AML-193 (cell line): Measurements from ENCODE around the gene MOCOS.

Experiments
- DNase-seq, 2 experiments: peaks; one replicate each; lab custom pipeline; 2025; lab: John Stamatoyannopoulos, UW

MOCOS gene

DNA sequence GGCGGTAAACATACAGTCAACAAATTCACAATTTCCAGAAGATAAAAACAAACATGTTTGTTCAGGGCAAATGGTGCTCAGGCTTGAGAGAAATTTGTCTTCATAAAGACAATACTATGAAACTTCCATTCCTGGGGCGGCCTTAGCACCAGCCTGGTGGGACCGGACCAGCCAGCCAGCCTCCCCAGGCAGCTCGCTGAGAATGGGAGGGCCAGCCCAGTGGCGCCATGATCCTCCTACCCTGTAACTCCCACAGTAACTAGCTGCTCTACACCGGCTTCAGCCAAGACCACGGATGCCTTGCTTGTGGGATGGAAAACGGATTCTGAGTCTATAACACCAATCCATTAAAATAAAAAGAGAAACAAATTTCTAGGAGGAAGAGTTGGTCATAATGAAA, 86.0 kb downstream of the MOCOS start:
- DNase-seq: no peak

DNA sequence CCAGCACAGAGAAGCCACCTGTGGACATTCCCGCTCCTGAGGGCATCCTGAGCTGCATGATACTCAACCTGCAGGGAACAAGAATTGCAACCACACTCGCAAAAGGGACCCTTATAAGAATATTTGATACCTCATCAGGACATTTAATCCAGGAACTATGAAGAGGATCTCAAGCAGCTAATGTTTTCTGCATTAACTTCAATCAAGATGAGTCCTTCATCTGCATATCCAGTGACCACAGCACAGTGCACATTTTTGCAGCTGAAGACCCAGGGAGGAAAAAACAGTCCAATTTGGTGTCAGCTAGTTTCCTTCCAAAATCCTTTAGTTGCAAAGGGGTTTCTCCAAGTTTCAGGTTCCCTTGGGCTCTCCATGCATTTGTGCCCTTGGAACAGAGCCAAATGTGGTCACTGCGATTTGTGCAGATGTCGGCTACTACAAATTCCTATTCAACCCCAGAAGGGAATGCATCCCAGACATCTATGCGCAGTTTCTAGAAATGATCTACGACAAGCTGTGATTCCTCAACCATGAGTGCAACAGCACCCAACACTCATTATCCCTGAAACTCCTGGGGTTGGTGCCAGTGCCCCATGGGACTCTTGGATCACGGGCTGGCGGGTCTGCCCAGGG, 86.9 kb downstream of the MOCOS start:
- DNase-seq: no peak

DNA sequence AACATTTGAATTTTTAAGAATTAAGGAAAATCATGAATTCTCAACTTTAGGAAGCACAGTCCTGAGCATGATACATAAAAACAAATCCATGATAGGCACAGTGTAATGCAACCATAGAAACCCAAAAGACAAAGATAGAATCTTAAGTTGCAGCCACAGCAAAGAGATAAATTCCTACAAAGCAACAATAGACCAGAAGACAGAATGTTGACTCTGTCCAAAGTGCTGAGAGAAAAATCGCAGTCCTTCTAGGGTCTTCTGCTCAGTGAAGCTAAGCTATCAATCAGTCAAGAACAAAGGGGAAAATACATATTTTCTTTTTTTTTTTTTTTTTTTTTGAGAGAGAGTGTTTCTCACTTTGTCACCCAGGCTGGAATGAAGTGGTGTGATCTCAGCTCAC, 88.3 kb downstream of the MOCOS start:
- DNase-seq: no peak

DNA sequence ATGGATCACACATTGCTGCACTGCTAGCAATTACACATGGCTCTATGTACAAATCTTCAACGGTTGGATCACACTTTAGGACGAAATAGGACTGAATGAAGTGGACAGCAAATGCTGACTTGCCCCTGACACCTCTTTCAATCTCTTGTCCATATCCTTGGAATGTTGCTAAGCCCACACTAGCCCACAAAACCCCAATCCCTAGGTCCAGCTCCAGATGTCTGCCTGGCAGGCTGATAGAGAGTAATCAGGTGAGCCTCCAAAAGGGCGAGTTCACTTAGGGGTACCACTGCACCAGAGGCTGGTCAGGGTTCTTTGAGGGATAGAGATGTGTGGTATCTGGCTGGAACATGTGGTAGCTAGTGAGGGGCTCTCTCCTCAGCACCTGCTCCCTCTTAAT, 91.7 kb downstream of the MOCOS start:
- no peak for DNase-seq

DNA sequence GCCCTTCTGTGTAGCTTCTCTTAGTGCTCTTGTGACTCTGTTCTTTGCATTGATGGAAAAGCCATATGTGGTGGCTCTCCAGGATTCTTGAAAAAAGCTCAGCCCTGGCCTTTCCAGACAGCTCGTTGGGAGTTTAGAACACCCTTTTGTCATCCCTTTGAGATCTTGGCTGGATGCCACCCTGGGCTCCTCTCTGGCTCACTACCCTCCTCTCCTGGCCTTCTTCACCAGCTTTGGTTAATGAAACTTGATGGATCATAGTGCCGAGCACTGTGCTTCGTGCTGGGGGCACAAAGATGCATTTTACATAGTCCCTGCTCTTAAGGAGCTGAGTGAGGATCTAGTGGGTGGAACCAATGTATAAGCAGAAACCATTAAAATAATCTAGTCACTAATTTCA, 94.6 kb downstream of the MOCOS start:
- no peak for DNase-seq

DNA sequence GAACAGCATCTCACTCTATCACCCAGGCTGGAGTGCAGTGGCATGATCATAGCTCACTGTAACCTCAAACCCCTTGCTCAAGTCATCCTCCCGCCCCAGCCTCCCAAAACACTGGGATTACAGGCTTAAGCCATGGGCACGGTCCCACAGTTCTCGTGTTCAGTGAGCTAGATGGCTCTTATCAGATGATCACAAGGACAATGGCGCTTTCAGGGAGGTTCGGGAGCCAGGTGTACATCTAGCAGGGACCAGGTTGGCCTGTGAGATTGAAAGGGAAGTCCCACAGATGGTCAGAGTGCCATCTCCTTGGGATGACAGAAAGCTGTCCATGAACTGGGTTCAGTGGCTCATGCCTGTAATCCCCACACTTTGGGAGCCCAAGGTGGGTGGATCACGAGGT, 96.2 kb downstream of the MOCOS start:
- no peak for DNase-seq

DNA sequence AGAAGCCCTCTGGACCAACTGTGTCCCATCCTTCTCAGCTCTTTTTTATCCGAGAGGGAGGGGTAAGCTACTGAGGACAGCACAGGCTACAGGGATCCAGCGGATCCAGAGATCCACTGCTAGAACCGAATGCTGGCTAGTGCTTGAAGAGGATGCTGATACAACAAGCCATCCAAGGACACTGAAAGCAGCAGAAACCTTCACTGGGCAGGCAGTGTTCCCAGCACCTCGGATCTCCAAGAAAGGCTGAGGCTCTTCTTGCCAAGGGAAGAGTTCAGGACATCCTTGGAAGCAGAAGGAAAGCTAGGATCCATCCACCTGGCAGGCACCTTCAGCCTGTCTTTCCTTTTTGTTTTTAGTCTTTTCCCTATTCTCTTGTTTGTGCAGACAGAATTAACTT, 97.0 kb downstream of the MOCOS start:
- no peak for DNase-seq

DNA sequence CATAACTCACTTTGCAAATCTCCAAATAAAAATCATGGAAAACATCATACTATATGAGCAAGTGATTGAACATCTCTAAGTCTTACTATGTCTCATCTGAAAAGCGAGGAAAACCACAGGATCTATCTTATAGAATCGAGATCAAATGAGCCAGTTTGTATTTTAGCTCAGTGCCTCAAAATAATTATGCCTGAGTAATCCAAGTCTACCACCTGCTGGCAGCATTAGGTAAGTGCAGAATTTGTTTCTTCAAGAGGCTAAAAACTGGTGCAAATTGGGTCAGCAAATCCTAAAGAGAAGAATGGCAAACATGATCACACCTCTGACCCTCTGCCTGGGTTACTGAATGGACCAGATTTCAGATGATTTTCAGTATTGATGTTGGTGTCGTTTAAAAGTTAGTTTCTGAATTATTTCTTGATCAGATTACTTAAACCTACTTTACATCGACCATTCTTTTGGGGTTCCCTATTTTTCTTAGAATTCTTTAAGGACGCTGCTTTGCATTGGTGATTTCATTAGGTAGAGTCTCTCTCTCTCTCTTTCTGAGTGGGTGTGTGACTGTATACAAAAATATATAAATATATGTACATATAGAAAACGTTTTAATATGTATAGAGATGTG, 97.5 kb downstream of the MOCOS start:
- peak; percentile 55 to 62 for DNase-seq

DNA sequence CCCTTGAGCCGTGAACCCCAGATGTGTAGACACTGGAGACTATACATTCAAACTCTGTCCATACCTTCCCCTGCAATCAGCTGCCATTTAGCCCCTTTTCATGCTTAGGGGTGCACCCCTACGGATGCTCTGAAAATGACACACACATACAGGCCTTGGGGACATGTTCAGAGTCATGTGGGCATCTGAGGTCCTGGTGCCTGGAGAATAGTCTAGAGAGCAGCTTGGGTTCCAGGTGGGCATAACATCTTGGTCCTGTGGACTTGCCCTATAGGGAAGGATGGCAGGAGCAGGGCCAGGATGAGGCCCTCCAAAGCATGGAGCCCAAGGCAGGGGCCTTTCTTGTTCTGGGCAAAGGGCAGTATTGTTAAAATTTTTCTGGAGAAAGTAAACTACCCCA, 100.4 kb downstream of the MOCOS start:
- DNase-seq: no peak

DNA sequence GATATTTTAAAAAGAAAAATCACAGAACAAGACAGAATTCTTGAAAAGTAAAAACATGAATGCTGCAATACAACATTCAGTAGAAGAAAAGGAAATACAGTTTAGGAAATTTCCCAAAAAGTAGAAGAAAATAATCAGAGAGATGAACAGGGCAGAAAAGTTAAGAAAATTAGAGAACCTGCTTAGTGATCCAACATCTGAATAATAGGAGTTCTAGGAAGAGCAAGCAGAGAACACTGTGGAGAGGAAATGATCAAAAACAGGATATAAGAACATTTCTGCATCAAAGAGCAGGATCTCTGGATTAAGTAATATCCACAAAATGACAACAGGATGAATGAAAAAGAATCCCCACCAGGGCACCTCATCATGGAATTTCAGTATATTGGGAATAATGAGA, 101.4 kb downstream of the MOCOS start:
- DNase-seq: no peak

DNA sequence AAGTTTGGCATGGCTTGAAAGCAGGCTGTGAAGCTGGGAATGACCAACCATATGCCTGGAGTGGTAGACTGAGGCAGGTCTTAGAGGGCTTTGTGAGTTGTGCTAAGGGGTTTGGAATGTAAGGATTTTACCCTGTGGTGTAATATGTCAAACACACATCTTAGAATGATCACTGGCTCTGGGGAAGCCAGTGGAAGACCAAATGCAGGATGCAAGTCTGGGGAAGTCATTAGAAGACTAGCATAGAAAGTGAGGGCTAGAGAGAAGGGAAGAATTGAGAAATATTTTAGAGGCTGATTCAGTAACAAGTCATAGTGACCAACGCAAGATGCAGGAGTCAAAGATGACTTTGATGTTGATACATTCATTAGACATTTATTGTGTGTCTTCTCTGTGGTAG, 106.7 kb downstream of the MOCOS start:
- DNase-seq: no peak

DNA sequence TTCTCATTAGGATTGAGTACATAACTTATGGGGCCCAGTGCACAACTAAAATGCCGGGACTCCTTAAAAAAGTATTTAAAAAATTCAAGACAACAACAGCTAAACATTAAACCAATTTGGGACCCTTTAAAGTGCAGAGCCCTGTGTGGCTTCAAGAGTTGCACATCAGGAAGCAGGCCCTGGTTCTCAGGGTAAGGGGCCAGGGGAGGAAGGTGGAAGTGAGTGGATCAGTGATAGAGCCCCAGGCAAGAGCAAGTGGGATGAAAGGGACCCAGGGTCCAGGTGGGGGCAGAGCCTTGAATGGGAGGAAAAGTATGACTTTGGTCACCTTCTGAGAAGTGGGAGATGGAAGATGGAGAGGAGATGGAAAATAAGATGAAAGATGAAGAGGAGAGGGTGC, 107.9 kb downstream of the MOCOS start:
- no peak for DNase-seq

DNA sequence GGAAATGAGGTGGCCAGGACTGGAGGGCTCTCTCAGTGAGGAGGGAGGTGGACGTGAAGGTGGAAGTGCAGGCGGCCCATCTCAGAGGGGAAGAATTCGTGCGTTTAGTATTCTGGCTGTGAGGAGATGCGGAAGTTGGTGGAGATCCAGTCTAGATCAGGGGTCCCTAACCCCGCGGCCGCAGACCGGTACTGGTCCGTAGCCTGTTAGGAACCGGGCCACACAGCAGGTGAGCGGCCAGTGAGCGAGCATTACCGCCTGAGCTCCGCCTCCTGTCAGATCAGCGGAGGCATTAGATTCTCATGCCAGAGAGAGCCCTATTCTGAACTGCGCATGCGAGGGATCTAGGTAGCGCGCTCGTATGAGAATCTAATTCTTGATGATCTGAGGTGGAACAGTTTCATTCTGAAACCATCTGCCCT, 108.6 kb downstream of the MOCOS start:
- DNase-seq: no peak

DNA sequence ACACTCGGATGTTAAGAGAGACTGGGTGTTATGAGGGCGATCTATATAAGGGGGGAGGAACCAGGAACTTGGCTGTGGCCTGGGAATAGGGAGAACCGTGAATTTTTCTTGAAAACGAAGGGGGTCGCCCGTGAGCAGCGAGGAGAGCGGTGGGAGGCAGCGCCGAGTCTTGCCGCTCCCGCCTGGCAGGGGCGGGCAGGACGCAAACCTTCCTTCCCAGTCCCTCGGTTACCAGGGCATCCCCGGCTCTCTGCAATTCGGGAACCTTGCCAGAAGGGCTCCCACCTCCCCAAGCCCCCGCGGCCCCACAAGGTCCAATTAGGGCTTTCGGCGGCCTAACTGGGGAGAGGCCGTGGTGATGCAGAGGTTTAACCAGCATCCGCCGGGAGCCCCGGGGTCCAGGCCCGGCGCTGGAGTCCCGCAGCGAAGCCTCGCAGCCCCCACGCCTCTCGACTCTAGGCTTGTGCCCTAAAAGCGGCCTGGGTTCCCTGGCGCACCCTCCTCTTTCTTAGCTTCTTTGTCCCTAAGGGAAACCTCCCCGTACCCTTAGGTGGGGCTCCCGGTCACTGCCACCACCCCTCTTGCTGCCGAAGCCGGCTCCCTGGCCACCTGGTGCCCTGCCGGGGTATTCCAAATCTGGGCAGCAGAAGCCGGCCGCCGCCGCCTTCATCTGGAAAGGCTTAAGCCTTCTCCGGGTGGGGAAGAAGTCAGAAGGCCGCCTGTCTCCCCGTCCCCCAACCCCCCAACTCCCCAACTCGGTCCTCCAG, 109.5 kb downstream of the MOCOS start:
- no peak for DNase-seq

DNA sequence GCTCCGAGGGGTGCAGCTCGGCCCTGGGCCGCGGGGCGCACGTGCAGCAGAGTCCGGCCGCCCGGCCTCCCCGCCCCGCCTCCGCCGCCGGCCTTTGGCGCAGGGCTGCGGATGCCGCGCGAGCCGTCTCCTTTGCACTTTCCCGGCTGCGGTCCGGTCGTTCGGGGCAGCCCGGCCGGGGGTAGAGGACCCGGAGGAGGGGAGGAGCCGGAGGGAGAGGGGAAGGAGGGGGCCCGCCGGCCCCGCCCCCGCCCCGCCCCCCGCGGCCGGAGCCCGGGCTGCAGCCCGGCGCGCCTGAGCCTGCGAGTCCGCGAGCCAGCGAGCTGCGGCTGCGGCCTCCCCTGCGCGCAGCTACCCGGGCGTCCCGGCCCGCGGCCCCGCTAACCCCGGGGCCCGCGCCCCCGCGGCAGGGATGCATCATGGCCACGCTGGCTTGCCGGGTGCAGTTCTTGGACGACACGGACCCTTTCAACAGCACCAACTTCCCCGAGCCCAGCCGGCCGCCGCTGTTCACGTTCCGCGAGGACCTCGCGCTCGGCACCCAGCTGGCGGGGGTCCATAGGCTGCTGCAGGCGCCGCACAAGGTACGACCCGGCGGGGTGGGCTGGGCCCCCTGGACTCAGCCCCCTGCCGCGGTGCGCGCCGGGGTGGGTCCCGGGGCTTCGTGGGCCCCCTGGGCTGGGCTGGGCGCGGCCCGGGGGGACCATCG, 110.3 kb downstream of the MOCOS start, which contains the start of gene FHOD3:
TSS of gene FHOD3 (plus strand) at position 297 of the 709 bp plus-strand sequence. CDS start at position 420, 123 bp downstream.
- DNase-seq: no peak

DNA sequence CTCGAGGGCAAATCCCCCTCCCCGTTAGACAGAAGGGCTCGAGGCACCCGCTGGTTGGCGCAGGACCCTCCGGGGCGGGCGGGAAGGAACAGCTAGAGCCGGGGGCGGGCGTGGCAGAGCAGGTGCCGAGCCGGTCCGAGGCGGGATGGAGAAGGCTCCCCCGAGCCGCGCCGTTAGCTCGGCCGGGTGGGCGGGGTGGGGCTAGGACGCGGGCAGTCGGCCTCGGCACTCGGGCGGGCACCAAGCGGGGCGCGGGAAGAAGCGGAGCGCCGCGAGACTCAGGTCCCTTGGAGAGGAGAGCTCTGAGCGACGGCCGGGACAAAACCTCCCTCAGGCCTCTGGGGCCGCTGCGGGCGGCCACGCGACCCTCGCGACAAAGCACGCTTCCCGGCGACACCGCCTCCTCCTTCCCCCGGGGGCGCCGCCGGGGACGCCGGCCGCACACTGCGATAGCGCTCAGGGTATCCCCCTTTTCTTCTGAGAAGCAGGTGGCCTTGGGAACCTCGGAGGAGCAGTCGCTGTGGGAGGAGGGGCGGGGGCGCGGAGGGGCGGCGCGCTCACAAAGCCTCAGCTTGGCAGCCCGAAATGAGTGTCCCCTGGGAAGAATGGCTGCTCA, 110.9 kb downstream of the MOCOS start:
- no peak for DNase-seq

DNA sequence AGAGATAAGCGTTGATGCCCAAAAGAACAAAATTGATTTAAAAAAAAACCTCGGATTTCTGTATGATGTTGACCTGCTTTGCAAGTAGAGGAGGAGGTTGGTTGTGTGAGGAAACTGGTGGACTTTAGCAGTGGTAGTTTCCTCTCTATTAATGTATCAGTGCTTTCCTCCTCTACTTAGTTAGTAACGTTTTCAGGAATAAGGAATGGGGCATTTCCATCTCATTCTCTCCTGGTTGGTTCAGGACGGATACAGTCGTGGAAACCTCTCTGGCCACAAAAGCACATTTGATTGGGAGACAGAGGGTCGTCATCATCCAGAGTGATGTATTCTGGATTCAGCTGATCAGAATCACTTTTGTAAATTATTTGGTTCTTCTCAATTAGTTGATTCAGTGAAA, 111.7 kb downstream of the MOCOS start:
- DNase-seq: no peak

DNA sequence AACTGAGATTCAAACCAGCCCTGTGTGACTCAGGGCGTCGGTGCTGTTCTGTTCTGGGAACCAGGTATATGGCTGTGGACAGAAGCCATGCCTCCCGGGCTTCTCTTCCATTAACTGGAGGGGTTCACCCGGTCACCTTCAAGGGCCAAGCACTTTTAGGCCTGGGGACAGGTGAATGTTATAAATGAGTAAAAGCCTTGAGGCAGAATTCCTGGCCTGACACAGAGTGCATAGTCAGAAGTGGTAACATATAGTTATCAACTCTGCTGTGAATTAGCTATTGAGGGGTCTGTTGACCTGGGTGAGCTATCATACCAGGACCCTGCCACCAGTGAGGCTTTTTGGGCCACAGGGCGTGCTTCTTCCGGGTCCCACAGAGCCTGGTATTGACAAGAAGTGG, 112.9 kb downstream of the MOCOS start:
- no peak for DNase-seq

DNA sequence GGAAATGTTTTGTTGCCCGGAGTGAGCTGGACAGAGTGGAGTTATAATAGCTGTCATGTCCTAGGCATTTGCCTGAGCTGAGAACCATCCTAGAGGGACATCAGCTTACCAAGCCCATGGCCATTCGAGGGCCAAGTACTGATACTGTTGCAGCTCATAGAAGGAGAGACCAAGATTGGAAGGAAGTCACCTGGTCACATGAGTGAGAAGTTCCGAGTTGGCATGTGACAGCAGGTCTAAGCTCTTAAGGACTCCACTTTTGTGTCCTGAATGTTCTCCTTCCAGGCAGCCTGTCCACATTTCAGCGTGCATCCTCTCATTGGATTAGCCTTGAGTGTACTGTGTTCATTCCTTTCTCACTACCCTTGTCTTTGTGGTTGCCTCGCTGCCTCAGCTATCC, 114.6 kb downstream of the MOCOS start:
- DNase-seq: no peak

DNA sequence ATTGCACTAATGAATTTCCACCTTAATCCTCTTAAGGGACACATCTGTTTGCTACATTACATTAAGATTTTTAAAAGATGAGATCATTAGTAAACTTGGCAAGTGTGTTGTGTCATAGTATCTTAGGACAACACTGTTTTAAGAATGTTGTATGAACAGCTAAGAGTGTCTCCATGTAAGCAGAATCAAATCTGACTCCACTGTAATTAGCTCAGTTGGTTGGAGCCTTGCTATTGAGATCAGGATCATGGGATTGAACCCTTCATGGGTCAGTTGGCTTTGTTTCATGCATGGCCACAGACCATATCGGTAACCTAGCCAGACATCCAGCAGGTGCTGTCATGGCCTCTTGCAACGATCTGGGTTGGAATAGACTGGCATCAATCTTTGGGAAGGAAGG, 115.4 kb downstream of the MOCOS start:
- no peak for DNase-seq

DNA sequence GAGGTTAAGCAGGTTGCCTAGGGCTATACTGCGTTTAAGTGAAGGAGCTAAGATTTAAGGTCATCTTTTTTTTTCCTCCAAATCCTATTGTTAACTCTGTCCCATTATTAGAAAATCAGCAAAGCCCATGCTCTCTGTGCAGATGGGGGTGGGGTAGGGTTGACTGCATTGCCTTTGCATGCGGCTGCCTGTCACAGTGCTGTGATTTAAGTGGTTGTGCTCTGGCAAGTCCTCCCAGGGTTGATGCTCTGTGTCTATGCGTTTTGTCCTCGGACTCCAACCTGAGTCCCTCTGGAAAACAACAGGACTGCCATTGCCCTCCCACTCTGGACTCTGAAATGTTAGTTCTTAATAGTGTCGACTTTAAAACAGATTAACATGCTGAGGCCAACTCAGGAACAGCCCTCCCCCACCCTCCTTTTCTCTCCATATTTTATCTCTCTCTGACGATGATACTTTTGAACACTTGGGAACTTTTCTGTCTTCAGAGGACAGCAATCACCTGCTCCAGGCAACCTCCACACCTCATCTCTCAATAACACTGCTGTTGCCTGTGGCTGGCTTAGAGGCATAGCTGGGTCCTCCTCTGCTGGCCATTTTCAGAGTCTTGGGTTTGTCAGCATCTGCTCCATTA, 116.0 kb downstream of the MOCOS start:
- no peak for DNase-seq

DNA sequence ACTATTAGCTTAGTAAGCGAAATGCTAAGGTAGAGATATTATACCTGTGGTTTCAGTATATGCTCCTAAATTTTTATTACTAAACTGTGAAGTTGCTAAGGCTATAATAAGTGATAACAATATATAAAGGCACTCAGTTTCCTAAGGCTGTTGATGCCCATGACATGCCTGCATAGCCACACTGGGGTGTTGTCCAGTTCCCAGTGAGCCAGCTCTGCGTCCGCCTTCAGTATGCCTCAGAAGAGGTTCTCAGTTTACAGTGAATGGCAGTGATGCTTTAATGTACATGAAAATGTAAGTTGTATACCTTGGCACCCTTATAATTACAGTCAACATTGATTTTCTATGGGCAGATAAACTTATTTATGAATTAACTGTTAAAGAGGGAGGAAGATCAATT, 117.4 kb downstream of the MOCOS start:
- no peak for DNase-seq
